HG03103 (cell line): ENCODE data around the gene CDON.

Source experiments
- ATAC-seq: cut with Tn5 transposase; IDR thresholded peaks from one replicate; pipeline ENCODE4 v1.9.1; 2021; ENCODE audit warnings: low read depth; ENCODE audit not compliant: unreplicated experiment

CDON gene

GRCh38 chr11:126084608-126084912 is 21.9 kb upstream of the CDON start:
- ATAC-seq = no peak

- ATAC-seq = no peak
Measured at GRCh38 chr11:126083829-126084607, 21.4 kb upstream of the CDON start.

GRCh38 chr11:126082251-126083109 is 19.8 kb upstream of the CDON start:
- ATAC-seq = no peak

- no peak for ATAC-seq
Measured at GRCh38 chr11:126081915-126082250, 19.2 kb upstream of the CDON start.

GRCh38 chr11:126080161-126080941 is 17.7 kb upstream of the CDON start:
- ATAC-seq = no peak

- ATAC-seq = no peak
Measured at GRCh38 chr11:126079621-126080124, 17.0 kb upstream of the CDON start.

- no peak for ATAC-seq
Measured at GRCh38 chr11:126076641-126077040, 14.0 kb upstream of the CDON start.

GRCh38 chr11:126072801-126073594 is 10.3 kb upstream of the CDON start:
- ATAC-seq = no peak

- ATAC-seq = no peak
Measured at GRCh38 chr11:126072141-126072741, 9.6 kb upstream of the CDON start.

GRCh38 chr11:126063507-126063852 is 814 bp upstream of the CDON start:
- no peak for ATAC-seq

- no peak for ATAC-seq
Measured at GRCh38 chr11:126061707-126062678, 673 bp downstream of the CDON start.

- no peak for ATAC-seq
Measured at GRCh38 chr11:126060757-126061171, 1.9 kb downstream of the CDON start.

- no peak for ATAC-seq
Measured at GRCh38 chr11:126059238-126059781, 3.4 kb downstream of the CDON start.

GRCh38 chr11:126058105-126058874 is 4.4 kb downstream of the CDON start:
- no peak for ATAC-seq

- no peak for ATAC-seq
Measured at GRCh38 chr11:126054882-126055281, 7.8 kb downstream of the CDON start.

GRCh38 chr11:126054408-126054807 is 8.3 kb downstream of the CDON start:
- no peak for ATAC-seq

- ATAC-seq = no peak
Measured at GRCh38 chr11:126053415-126054286, 9.0 kb downstream of the CDON start.
